HG03457 (cell line): ENCODE measurements around the gene THADA.
"Not testable (repeated sequence)": the region's sequence is repeated elsewhere in the genome, so short reads cannot be mapped to it uniquely, and the experiment has no call there.

Experiments
- ATAC-seq: cut with Tn5 transposase; IDR thresholded peaks from one replicate; pipeline ENCODE4 v1.9.1; 2021; ENCODE audit warnings: moderate number of reproducible peaks; ENCODE audit not compliant: unreplicated experiment

Gene THADA

GRCh38 chr2:43198263-43198662 lies 397.6 kb downstream of the THADA start:
- ATAC-seq: no peak

- ATAC-seq: no peak
Measured at GRCh38 chr2:43197588-43197896, 398.3 kb downstream of the THADA start.

DNA sequence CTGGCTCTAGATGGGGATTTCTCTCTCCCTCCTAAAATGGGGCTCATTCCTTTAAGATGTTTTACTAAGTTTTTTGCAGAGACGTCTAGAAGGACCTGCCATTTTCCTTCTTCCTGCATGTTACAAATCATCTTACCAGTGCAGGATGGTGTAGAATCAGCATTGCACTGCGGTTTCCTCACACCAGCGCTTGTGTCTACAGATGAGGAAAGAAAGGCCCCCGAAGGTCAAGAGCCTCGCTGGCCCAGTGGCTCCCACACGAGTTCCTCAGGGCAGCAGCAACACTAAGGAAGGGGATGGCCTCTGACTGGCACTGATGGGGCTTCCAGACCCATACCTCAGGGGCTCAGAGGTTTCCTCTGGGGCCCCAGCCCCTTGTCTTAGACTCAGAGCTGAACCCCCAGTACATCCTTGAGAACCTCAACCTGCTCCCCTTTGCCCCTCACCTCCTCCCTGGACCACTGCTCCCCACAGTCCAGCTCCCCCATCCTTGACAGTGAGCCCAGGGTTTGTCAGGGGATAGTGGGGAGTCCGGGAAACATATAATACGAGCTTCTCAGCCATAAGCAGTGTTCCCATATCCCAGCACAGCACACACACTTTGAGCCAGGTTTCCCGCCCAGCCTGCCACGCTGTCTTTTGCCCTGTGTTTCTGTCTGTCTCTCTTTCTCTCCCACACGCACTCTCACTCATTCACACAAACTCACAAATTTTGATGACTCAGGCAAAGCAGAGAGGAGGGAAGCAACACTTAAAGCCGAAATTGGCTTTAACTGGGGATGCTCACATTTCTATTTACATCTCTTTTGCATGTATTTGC lies 398.9 kb downstream of the THADA start:
- no peak for ATAC-seq

DNA sequence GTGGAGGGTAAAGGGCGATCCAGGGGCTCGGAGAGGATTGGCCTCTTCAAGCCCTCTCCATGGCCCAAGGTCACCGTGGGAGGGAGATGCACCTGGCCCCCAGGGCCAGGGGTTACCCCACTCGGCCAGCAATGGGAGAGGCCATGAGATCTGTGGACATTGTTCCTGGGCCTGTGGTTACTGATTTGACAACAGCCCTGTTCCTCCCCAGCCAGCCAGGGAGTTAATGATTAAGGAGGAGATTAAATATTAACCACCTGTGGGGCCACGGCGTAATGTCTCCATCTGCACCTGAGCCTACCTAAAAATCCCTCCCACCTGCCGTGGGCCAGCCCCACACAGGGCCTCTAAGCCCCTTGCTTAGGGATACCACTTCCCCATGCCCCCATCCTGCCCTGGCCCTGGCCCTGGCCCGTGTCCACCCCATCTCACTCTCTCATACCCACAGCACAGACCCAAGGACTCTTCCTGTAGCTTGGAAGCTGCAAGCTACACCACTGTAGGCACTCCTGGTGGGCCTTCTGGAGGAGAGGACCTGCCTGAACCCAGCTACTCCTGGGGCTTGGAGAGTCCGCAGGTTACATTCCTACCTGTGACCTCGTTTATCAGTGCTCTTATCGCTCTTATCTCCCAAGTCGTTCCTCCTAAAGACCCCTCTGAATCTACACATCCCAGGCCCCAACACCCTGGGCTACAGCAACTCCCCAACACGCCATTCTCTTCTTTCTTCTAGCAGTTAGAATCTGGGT lies 401.5 kb downstream of the THADA start:
- ATAC-seq: no peak

DNA sequence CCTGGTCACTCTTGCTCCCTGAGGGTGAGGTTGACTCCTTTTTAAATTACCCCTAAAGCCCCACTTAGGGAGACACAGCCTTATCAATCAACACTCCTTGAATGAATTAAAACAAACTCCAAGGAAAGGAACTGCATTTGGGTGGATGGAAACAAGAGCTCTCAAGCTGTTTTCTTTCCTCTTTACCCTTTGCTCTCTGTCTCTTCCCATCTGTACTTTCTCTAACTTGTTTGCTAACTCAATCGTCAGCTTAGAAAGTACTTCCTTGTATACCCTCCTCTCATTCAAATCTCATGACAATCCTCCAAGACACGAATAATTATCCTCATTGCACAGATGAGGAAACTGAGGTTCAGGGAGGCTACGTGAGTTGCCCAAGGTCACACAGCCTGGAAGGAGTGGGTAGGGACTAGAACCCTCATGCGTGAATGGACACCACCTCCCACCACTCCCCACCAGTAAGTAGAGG lies 402.2 kb downstream of the THADA start:
- ATAC-seq: no peak

DNA sequence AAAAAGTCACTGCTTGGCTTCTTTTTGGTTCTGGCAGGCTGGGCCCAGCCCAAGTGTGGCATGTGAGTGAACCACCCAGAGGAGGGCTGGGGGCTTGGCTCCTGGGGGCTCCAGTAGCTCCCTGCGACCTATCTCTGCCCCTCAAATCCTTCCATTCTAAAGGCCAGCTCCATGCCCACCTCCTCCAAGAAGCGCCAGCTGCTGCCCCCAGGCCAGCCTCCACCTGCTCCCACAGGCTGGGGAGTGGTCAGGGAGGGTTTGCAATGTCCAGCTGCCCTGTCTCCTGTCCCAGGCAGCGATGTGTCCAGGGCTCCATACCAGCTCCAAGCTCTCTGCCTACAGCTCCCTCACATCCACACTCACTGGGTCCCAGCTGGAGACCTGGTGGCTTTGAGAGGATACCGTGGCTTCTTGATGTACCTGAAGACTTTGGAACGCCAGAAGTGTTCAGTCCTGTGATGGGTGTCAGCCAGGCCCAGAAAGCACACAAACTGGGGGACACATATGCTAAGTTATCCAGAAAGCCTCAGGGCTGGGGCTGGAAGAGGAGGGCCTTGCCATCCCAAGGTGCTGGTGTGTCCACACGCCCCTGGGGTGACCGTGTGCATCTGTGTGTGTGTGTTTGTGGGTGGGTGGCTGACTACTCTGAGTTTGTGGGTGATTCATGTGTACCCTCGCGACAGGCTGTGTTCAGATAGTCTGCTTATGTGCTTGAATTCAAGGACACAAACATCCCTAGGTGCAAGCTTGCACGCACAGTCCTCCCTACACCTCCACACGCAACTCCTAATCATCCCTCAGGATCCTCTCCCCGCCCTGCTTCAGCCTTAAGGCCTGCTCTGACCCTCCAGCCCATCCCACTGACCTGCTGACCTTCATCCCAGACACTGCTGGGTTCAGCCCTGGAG lies 402.8 kb downstream of the THADA start:
- no peak for ATAC-seq

DNA sequence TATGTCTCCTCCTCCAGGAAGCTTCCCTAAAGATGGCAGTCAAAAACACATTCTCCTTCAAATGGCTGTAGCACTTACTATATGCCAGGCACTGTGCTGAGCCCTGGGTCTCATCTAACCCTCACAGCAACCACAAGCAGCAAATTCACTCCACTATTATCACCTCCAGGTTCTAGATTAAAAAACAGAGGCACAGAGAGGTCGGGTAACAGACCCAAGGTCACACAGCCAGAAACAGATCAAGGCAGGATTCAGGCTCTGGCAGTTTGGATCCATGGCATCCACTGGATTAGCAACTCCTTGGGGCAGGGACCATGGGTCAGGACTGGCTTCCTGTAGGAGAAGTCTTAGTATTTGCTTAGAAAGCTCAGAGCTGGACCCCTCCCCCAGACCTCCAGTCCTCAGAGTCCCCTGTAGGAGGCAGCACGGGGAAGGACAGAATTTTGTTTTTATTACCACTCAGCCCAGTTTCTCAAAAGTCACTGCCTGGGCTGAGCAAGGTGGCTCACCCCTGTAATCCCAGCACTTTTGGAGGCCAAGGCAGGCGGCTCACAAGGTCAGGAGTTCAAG lies 403.8 kb downstream of the THADA start:
- no peak for ATAC-seq

DNA sequence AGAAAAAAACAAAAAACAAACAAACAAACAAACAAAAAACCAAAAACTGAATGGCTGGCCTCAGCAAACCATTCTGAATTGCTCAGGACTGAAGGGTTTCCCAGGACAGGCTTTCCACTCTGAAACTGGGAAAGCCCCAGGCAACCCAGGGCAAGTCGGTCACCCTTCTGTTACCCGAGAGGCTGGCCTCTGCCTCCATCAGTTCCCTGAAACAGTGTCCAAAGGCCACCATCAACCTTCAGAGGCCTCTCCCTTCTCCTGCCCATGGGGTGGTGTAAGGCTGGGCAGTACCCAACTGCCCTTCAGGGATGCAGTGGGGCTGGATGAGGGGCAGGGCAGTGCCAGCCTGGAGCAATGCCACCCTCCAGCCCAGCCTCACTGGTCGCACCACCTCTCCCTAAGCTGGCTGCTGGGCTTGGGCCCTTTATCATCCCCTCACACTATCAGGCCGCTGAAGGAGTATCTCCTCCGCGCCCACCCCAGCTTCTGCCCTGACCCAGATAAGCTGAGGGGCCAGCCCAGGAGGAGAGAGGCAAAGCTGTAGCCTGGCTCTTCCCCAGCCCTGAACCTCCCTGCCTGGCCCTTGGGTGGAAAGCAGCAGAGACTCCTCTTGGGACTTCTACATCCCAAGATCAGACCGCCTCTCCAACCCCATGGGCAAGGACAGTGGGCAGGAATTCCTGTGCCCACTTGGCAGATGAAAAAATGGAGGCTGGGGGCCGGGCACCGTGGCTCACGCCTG lies 405.4 kb downstream of the THADA start:
- ATAC-seq: no peak

DNA sequence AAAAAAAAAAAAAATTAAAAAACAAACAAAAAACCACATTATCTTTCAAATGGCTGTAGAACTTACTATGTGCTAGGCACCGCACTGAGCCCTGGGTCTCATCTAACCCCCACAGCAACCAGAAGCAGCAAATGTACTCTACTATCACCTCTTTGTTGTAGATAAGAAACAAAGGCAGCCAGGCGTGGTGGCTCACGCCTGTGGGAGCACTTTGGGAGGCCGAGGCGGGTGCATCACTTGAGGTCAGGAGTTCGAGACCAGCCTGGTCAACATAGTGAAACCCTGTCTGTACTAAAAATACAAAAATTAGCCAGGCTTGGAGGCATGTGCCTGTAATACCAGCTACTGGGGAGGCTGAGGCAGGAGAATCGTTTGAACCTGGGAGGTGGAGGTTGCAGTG lies 406.0 kb downstream of the THADA start:
- not testable (repeated sequence) for ATAC-seq

DNA sequence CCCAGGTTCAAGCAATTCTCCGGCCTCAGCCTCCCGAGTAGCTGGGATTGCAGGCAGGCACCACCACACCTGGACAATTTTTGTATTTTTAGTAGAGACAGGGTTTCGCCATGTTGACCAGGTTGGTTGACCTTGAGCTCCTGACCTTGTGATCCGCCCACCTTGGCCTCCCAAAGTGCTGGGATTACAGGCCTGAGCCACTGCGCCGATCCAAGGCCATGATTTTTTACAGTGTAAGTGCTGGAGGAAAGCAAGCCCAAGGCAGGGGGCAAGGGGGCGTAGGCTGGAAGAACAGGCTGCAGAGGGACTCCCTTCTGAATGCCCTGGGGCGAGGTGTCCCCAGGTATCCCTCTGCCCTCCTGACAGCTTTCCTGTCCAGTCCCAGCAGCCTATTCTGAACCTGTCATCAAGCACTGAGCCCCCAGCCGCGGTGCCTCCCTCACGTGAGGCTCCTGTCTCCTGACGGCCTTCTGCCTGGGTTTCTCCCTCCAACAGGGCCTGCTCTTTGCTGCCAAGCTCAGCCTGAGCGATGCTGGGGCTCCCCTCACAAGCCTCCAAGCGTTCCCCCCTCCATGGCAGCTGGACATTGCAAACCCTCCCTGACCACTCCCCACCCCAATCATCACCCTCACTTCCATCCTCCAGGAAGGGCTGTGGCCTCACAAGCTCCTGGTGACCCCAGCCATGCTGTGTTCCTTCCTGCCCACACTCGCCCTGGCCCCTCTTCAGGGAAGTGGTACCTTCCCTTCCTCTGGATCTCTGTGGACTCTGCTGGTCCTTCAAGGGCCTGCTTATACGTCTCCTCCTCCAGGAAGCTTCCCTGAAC lies 407.1 kb downstream of the THADA start:
- no peak for ATAC-seq

DNA sequence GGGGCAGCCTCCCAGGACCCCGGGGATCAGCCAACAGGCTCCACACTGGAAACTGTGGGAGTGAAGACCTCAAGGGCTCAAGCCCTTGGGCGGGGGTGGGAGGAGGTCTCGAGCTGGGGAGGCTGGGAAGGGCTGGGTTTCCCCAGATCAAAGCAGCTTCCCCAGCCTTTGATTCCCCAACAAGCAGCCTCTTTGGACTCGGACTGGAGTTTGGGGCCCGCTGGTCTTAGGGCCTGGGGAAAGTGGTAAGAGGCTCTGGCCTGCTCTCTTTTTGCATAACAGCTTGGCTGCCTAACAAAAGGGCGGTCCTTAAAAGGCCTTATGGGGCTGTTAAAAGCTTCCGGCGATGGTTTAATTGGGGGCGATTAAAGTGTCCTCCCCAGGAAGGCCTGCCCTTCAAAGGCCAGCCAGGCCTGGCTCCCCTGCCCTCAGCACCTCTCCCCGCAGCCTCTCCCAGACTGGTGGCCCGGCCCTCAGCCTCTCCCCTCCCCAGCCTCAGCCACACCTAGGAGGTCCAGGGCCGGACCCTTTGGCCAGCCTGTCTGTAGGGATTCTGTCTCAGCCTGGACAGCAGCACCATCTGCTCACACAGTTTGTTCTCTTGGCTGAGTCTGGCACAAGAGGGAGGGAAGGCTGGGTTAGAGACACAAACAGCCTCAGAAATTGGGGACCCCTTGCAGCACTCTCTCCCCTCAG lies 409.0 kb downstream of the THADA start:
- ATAC-seq: no peak

DNA sequence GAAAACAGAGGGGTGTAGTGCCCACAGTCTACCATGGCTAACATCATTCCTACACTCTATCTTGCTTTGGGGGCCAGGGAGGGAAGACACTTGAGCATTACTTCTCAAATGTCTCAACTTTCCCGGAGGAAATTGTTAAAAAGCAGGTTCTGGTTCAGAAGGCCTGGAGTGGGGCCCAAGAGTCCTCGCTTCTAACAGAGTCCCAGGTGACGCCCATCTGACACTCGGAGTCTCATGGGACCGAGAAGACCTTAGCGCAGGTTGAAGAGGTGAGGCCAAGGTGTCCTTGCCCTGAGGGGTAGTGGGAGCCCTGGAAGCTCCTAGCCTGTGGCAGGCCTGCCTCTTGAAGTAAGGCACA lies 409.5 kb downstream of the THADA start:
- ATAC-seq: no peak

DNA sequence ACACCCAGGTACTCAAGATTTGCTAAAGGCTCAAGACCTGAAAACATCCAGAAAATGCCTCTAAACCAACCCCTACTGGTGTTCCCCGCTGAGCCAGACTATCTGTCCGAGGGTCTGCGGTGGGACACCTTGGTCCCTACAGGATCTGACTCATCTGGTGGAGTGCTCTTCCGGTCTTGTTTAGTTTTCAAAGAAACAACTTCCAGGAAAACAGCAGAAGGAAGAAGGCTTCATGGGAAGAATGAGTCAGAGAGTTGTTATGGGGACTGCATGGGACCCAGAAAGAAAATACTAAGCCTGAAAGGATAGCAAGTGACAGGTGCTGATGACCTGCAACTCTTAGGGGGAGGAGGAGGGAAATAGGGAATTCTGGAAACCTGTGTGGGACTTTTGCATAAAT lies 410.7 kb downstream of the THADA start:
- ATAC-seq: no peak

DNA sequence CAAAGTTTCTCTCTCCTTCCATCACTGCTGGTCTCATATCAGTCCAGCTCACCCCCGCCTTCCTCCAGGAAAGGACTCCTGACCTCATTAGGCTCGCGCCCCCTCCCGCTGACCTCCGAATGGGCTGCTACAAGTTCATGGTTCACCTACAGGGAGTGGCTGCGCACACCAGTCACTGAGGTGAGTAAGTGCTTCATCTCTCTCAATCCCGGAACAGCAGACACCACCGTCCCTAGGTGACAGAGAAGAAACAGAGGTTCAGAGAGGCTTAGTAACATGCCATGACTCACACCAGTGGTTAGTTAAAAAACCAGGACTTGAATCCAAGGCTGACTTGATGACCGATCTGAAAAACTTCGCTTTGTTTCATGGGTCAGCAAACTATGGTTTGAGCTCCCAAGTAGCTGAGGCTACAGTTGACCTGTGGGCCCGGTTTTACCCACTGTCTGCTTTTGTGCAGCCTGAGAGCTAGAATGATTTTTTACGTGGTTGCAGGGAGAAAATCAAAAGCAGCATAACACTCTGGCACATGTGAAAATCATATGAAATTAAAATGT lies 411.4 kb downstream of the THADA start:
- no peak for ATAC-seq

DNA sequence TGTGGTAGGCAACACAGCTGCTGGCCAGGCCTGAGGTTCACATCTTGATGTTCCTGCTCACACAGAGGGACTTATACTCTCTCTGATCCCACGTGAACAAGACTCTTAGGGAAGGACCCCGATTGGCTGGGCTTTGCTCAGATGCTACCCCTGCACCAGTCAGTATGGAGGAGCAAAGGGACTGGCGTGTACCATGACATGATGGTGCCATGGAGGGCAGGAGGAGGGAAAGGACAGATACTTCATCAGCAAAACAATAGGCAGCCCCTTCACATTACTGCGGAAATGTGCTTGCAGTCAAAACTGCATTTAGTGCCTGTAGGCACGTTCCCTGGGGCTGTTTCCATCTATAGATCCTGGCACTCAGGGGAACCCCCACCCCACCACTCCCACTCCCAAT lies 412.1 kb downstream of the THADA start:
- ATAC-seq: no peak

DNA sequence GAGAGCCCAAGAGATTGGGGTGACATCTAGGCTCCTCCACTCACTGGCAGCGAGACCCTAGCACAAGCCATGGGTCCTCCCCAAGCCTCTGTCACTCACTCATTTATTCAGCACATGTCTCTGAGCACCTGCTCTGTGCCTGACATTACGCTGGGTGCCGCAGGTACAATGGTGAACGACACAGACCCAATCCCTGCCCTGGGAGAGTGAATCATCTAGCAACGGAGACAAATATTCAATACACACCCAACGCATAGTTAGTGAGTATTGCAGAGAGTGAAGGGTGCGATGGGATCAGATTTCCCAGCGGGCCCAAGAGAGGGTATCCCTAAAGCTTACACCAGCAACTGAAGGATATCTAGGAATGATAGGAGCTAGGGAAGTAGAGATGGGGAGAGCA lies 414.9 kb downstream of the THADA start:
- ATAC-seq: no peak
